Osteoblast (primary cell): ENCODE results near the gene IFIT1. TPM values are rescaled to one million over a fixed set of nuclear protein-coding genes. Genes with fewer than 3 reads are reported as not detected.

Source experiments
- DNase-seq: peaks from one replicate; pipeline ENCODE4 v3.0.0; 2011; ENCODE audit warnings: low spot score, mixed read lengths; ENCODE audit not compliant: insufficient read length; ENCODE audit errors: missing footprints
- H2AFZ ChIP-seq: 2 replicates; pipeline ENCODE4 v1.6.0; 2011; ENCODE audit warnings: mild to moderate bottlenecking, low read length
- H3K27ac ChIP-seq: 2 replicates; pipeline ENCODE4 v1.5.1; 2011; ENCODE audit warnings: mild to moderate bottlenecking, low read depth, low read length, moderate library complexity
- H3K27me3 ChIP-seq: 2 replicates; pipeline ENCODE4 v1.6.0; 2012; ENCODE audit warnings: mild to moderate bottlenecking, control low read depth, inconsistent platforms, low read length, moderate library complexity; ENCODE audit not compliant: insufficient read depth
- H3K36me3 ChIP-seq: 2 replicates; pipeline ENCODE4 v1.5.1; 2011; ENCODE audit warnings: mild to moderate bottlenecking, low read length, control low read depth, moderate library complexity; ENCODE audit not compliant: insufficient read depth
- H3K4me1 ChIP-seq: 2 replicates; pipeline ENCODE4 v1.5.1; 2011; ENCODE audit warnings: mild to moderate bottlenecking, low read length, control low read depth, moderate library complexity; ENCODE audit not compliant: insufficient read depth
- H3K4me2 ChIP-seq: 2 replicates; pipeline ENCODE4 v1.6.0; 2011; ENCODE audit warnings: mild to moderate bottlenecking, low read length; ENCODE audit not compliant: insufficient read depth
- H3K4me3 ChIP-seq: fragments of 200-600 bp; sonication (generic); 3 replicates; pipeline ENCODE4 v1.5.1; 2012; ENCODE audit warnings: mild to moderate bottlenecking, low read length, inconsistent platforms; ENCODE audit not compliant: insufficient read depth
- H3K79me2 ChIP-seq: 2 replicates; pipeline ENCODE4 v1.6.0; 2012; ENCODE audit warnings: mild to moderate bottlenecking, low read length, control low read depth, inconsistent platforms; ENCODE audit not compliant: insufficient read depth
- H3K9me3 ChIP-seq: 2 replicates; pipeline ENCODE4 v1.5.1; 2011; ENCODE audit warnings: low read depth, low read length, control low read depth
- H4K20me1 ChIP-seq: 2 replicates; pipeline ENCODE4 v1.6.0; 2012; ENCODE audit warnings: mild to moderate bottlenecking, low read length, control low read depth; ENCODE audit not compliant: insufficient read depth
- CTCF ChIP-seq: IDR thresholded peaks from 2 replicates; pipeline ENCODE4 v1.5.1; 2011; ENCODE audit warnings: mild to moderate bottlenecking, low read depth, low read length, moderate library complexity; ENCODE audit errors: extremely low read depth
- total RNA-seq: library from RNA; depleted of rRNA; stranded (reverse); fragments of >200 nt; gene quantifications from 2 replicates; pipeline ENCODE4 v1.2.3, GENCODE V29; 2012

The IFIT1 gene
- total RNA-seq, 1 donor: 34.4 TPM

- H3K4me1 ChIP-seq: peaks cover 64% of the 10 kb centered on the region
- H3K27me3 ChIP-seq: no peaks in the 10 kb centered on the region
- no peak for DNase-seq
- H3K36me3 ChIP-seq: no peaks in the 10 kb centered on the region
- H3K79me2 ChIP-seq: no peaks in the 10 kb centered on the region
- H3K9me3 ChIP-seq: no peaks in the 10 kb centered on the region
- TF ChIP-seq CTCF: no peak
- H3K27ac ChIP-seq: peak overlapping the region; percentile 99
- H4K20me1 ChIP-seq: no peaks in the 10 kb centered on the region
- H3K4me2 ChIP-seq: peak overlapping the region; percentile 80
- H3K4me3 ChIP-seq: peak overlapping the region; percentile 55
- H2AFZ ChIP-seq: peak overlapping the region; percentile 76
These were observed 40.4 kb upstream of the IFIT1 start for GRCh38 chr10:89351780-89352597.

GRCh38 chr10:89352802-89353201 lies 39.6 kb upstream of the IFIT1 start:
- Histone ChIP-seq H3K9me3 (no peaks in the 10 kb centered on the region), H2AFZ (peak overlapping the region; percentile 65), H4K20me1 (no peaks in the 10 kb centered on the region), H3K4me3 (no peak overlapping the region), H3K36me3 (no peaks in the 10 kb centered on the region), H3K4me2 (peak overlapping the region; percentile 80), H3K27ac (peak overlapping the region; percentile 99), H3K27me3 (no peaks in the 10 kb centered on the region), H3K79me2 (no peaks in the 10 kb centered on the region), H3K4me1 (peaks cover 63% of the 10 kb centered on the region)
- TF ChIP-seq CTCF: no peak
- DNase-seq: no peak

- Histone ChIP-seq H3K9me3 (no peaks in the 10 kb centered on the region), H3K4me2 (no peak overlapping the region), H3K27me3 (no peaks in the 10 kb centered on the region), H2AFZ (peak overlapping the region; percentile 15), H3K4me1 (peaks cover 54% of the 10 kb centered on the region), H3K79me2 (no peaks in the 10 kb centered on the region), H3K27ac (peak overlapping the region; percentile 82), H3K4me3 (no peak overlapping the region), H3K36me3 (no peaks in the 10 kb centered on the region), H4K20me1 (no peaks in the 10 kb centered on the region)
- no peak for DNase-seq
- TF ChIP-seq CTCF: no peak
These were observed 37.0 kb upstream of the IFIT1 start for GRCh38 chr10:89355394-89355931.

GRCh38 chr10:89357096-89357495 lies 35.3 kb upstream of the IFIT1 start:
- H2AFZ ChIP-seq: peak overlapping the region; percentile 0
- no peaks in the 10 kb centered on the region for H4K20me1 ChIP-seq
- H3K27ac ChIP-seq: peak overlapping the region; percentile 4
- H3K4me3 ChIP-seq: no peak overlapping the region
- no peak for TF ChIP-seq CTCF
- H3K9me3 ChIP-seq: no peaks in the 10 kb centered on the region
- H3K4me1 ChIP-seq: peaks cover 37% of the 10 kb centered on the region
- no peak for DNase-seq
- no peaks in the 10 kb centered on the region for H3K36me3 ChIP-seq
- H3K79me2 ChIP-seq: no peaks in the 10 kb centered on the region
- H3K4me2 ChIP-seq: no peak overlapping the region
- no peaks in the 10 kb centered on the region for H3K27me3 ChIP-seq
